Right lobe of liver (tissue), 6 donors: ENCODE data around the gene PCYT1B. TPM values are rescaled to one million over a fixed set of nuclear protein-coding genes. Genes with fewer than 3 reads are reported as not detected.

ENCODE experiments used
- ATAC-seq, 4 donors: fragments of 200-7000 bp; cut with Tn5 transposase; one replicate each; pipeline ENCODE4 v1.9.1; 2020; ENCODE audit warnings: mild to moderate bottlenecking in 4 of 4, moderate library complexity in 4 of 4
- DNase-seq, 3 donors: peaks; one replicate each; pipeline ENCODE4 v3.0.0-alpha.2; 2020
- H3K27ac ChIP-seq, 3 donors: fragments of 200-600 bp; one replicate each; pipeline ENCODE4 v1.8.0; 2022
- H3K27me3 ChIP-seq, 2 donors: fragments of 200-600 bp; one replicate each; pipeline ENCODE4 v1.8.0; 2022
- H3K36me3 ChIP-seq, 4 donors: fragments of 200-600 bp; sonication (generic) in 1 of 4; one replicate each; pipeline versions ENCODE4 v1.5.1 to v1.8.0; 2017 to 2022; ENCODE audit warnings: control low read depth in 1 of 4
- H3K4me1 ChIP-seq, 4 donors: fragments of 200-600 bp; sonication (generic) in 1 of 4; one replicate each; pipeline versions ENCODE4 v1.5.1 to v1.8.0; 2017 to 2022; ENCODE audit warnings: control low read depth in 1 of 4
- H3K4me3 ChIP-seq, 3 donors: fragments of 200-600 bp; one replicate each; pipeline ENCODE4 v1.8.0; 2022
- H3K9me3 ChIP-seq, 4 donors: fragments of 200-600 bp; sonication (generic) in 1 of 4; one replicate each; pipeline versions ENCODE4 v1.5.1 to v1.8.0; 2017 to 2022; ENCODE audit warnings: control low read depth in 1 of 4
- CTCF ChIP-seq, 4 donors: fragments of 200-600 bp in 3 of 4; fragments of 450-650 bp in 1 of 4; IDR thresholded peaks; one replicate each; pipeline versions ENCODE4 v1.5.1 to v1.8.0; 2016 to 2022; ENCODE audit warnings: antibody characterized with exemption in 4 of 4, mild to moderate bottlenecking in 2 of 4
- POLR2A ChIP-seq: fragments of 450-650 bp; IDR thresholded peaks from one replicate; pipeline ENCODE4 v1.6.1; 2017; ENCODE audit warnings: antibody characterized with exemption, mild to moderate bottlenecking
- WGBS: methylation state at CpG from one replicate; pipeline ENCODE4 v1.1.6; 2018; ENCODE audit warnings: low coverage, low lambda C conversion rate; ENCODE audit not compliant: insufficient coverage; ENCODE audit errors: missing lambda C conversion rate; 5-methylcytosine and 5-hydroxymethylcytosine counted together
- intact Hi-C, 2 donors: fragments of 100-400 bp; cut with DNase I; formaldehyde crosslinking; loops; one replicate each; pipeline versions ENCODE4 v1.11.2 to v1.14.1; 2022
- small RNA-seq, 2 experiments: library from RNA; depleted of rRNA; stranded (forward); fragments of <200 nt; gene quantifications; one replicate each; pipeline ENCODE3, GENCODE V24; 2016
- total RNA-seq, 6 experiments: library from RNA; depleted of rRNA in 2 of 6; stranded (reverse); fragments of >200 nt in 2 of 6; fragmentation: NEBNext Ultra II Directional in 3 of 6; extraction: Animal tissue kit (Norgen Biotek cat#: 25700) in 3 of 6; gene quantifications; one replicate each; pipeline versions ENCODE4 v1.1.0 to v1.2.4, GENCODE V29; 2016 to 2023
- donor health status: DM: no; HTN: yes; CAD: no.
- donor health status: DM: no; HTN: no; CAD: no.
- donor health status: DM: no; HTN: no; CAD: no.
- donor health status: DM: no; HTN: yes; CAD: no.
- donor health status: DM: no; HTN: yes; CAD: no.

PCYT1B gene
- total RNA-seq, 6 experiments from 2014 or later = 0.04 to 0.20 (median 0.08) TPM; not detected in 2

- H3K4me3 ChIP-seq = no peak overlapping the region
- H3K36me3 ChIP-seq = no peaks in the 10 kb centered on the region
- no peak overlapping the region for H3K27ac ChIP-seq
- DNase-seq (no peak), ATAC-seq (no peak)
- 76% methylated on average over 2 of the region's 2 CpGs for WGBS
- intact Hi-C loops = no loop called here
- no peaks in the 10 kb centered on the region for H3K9me3 ChIP-seq
- TF ChIP-seq POLR2A (no peak), CTCF (IDR thresholded peaks at IDR 0.05) (no peak)
- H3K4me1 ChIP-seq = no peaks in the 10 kb centered on the region
- no peaks in the 10 kb centered on the region for H3K27me3 ChIP-seq
Measured at GRCh38 chrX:24525455-24525854, 121.7 kb downstream of the PCYT1B start.

- no peaks in the 10 kb centered on the region for H3K36me3 ChIP-seq
- no peaks in the 10 kb centered on the region for H3K9me3 ChIP-seq
- no peak overlapping the region for H3K27ac ChIP-seq
- no peak overlapping the region for H3K4me3 ChIP-seq
- 52% methylated on average over 2 of the region's 2 CpGs for WGBS
- no peaks in the 10 kb centered on the region for H3K4me1 ChIP-seq
- H3K27me3 ChIP-seq = no peaks in the 10 kb centered on the region
- TF ChIP-seq POLR2A = no peak
- TF ChIP-seq CTCF (IDR thresholded peaks at IDR 0.05) = no peak
- no peak for DNase-seq
- intact Hi-C loops = no loop called here
- ATAC-seq = no peak
Measured at GRCh38 chrX:24520472-24520871, 126.7 kb downstream of the PCYT1B start.

- no peaks in the 10 kb centered on the region for H3K4me1 ChIP-seq
- no peaks in the 10 kb centered on the region for H3K36me3 ChIP-seq
- H3K27me3 ChIP-seq = no peaks in the 10 kb centered on the region
- TF ChIP-seq CTCF (IDR thresholded peaks at IDR 0.05) (peak in 2 of 4 donors; percentile 16 to 17), POLR2A (no peak)
- intact Hi-C loops = no loop called here
- no peak for DNase-seq
- no peak for ATAC-seq
- no peak overlapping the region for H3K27ac ChIP-seq
- H3K4me3 ChIP-seq = no peak overlapping the region
- no peaks in the 10 kb centered on the region for H3K9me3 ChIP-seq
- 39% methylated on average over 4 of the region's 4 CpGs for WGBS
Measured at GRCh38 chrX:24515447-24515846, 131.7 kb downstream of the PCYT1B start.

GRCh38 chrX:24513416-24513815, 133.7 kb downstream of the PCYT1B start:
- 55% methylated on average over 5 of the region's 5 CpGs for WGBS
- intact Hi-C loops = no loop called here
- Histone ChIP-seq H3K27me3 (no peaks in the 10 kb centered on the region), H3K9me3 (no peaks in the 10 kb centered on the region), H3K27ac (no peak overlapping the region), H3K4me1 (no peaks in the 10 kb centered on the region), H3K4me3 (no peak overlapping the region), H3K36me3 (no peaks in the 10 kb centered on the region)
- no peak for TF ChIP-seq POLR2A
- no peak for ATAC-seq
- no peak for DNase-seq

GRCh38 chrX:24508375-24508774, 138.8 kb downstream of the PCYT1B start:
- H3K9me3 ChIP-seq = no peaks in the 10 kb centered on the region
- WGBS = 67% methylated on average over 8 of the region's 8 CpGs
- intact Hi-C loops = loop anchor here in 1 of 2 donors (10.0 kb wide), 1 partner anchor 114 kb away; no protein-coding TSS in a partner anchor
- no peak overlapping the region for H3K27ac ChIP-seq
- TF ChIP-seq CTCF (IDR thresholded peaks at IDR 0.05) (no peak), POLR2A (no peak)
- H3K4me1 ChIP-seq = no peaks in the 10 kb centered on the region
- no peaks in the 10 kb centered on the region for H3K36me3 ChIP-seq
- DNase-seq = no peak
- ATAC-seq = no peak
- H3K4me3 ChIP-seq = no peak overlapping the region
- H3K27me3 ChIP-seq = no peaks in the 10 kb centered on the region

Small RNA genes within 50 kb of the gene (small RNA-seq; reads per million reads assigned to genes)
- 0 reads per million in 2 experiments for gene SNRPEP9

Other genes starting within 250 kb of the PCYT1B start
- gene PDK3, start 182.1 kb downstream of the PCYT1B start, total RNA-seq = 10 to 100 TPM in 4 of 6 experiments, 1 to 10 TPM in 2; 8.6 to 17.5 (median 11.3) TPM
- gene POLA1, start 46.6 kb upstream of the PCYT1B start, total RNA-seq = 1 to 10 TPM; 2.0 to 4.5 (median 2.8) TPM